GM06990 (cell line): ENCODE measurements around the gene ZBP1.

Experiments used
- DNase-seq: peaks from one replicate; pipeline ENCODE4 v3.0.0-alpha.2; 2011; ENCODE audit not compliant: insufficient read length; ENCODE audit errors: extremely low read depth
- H3K27me3 ChIP-seq: replicated peaks from 2 replicates; pipeline ENCODE4 v1.6.0; 2011; ENCODE audit warnings: low read length; ENCODE audit not compliant: control insufficient read depth, insufficient read depth
- H3K36me3 ChIP-seq: 2 replicates; pipeline ENCODE4 v1.5.1; 2011; ENCODE audit warnings: low read length; ENCODE audit not compliant: control insufficient read depth, insufficient read depth
- H3K4me3 ChIP-seq: replicated peaks from 2 replicates; pipeline ENCODE4 v1.5.1; 2011; ENCODE audit warnings: low read depth, mild to moderate bottlenecking, control low read depth, low read length
- CTCF ChIP-seq: IDR thresholded peaks from 2 replicates; pipeline ENCODE4 v1.5.1; 2011; ENCODE audit warnings: low read length, control low read depth, mild to moderate bottlenecking, inconsistent platforms; ENCODE audit not compliant: insufficient read depth, poor library complexity, severe bottlenecking

Gene ZBP1

DNA sequence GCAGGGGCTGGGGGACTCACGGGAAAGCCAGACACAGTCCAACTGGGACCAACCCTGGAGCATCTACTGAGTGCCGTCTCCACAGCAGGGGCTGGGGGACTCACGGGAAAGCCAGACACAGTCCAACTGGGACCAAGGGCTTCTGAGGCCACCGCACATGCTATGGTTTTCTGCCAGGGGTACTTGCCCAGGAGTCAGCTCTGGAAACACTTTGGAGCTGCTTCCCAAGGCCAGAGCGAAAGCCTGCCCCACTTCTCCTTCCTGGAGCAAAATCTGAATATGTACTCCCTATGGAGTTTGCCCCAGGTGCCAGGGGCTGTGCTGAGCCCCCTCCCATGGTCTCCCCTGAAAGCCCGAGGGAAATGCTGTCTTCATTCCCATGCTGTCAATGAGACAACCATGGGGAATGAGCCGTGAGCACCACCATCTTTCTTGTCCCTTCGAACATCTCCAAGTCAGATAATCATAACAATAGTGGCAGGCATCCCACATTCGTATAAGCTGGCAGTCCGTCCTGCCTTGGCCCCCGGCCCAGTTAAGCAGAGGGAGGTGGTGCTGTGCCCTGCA, 40.8 kb downstream of the ZBP1 start:
- no peaks in the 10 kb centered on the region for H3K36me3 ChIP-seq
- DNase-seq = no peak
- peaks cover 3% of the 10 kb centered on the region for H3K27me3 ChIP-seq
- TF ChIP-seq CTCF = no peak
- H3K4me3 ChIP-seq = no peak overlapping the region

DNA sequence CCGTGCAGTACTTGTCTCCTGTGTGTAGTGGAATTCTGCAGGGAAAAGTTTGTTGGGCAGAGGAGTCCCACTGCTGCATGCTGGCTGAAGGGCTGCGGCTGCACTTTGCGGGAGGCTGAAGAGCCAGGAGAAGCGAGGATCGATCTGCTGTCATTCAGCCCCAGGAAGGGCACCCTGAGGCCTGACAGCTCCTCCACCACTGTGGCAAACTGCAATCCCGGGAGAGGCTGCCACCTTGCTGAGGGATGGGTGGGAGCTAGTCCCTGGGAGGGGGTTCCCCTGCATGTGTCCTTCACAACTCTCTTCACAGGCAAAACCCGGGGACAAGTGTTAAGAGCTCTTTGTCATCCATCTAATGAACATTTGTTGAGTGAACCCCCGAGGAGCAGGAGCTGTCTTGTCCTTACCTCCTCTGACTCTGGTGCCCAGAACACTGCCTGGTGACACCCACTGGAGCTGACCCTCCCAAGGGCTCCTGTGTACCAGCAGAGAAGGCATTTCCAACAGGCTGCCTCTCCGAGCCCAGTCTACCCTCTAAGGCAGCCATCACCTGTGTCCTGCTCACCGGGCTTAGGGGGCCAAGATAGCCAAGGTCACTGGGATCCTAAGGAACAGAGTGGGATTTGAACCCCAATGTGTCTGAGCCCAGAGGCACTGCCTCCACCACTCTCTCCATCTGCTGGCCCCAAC, 41.6 kb downstream of the ZBP1 start:
- DNase-seq = no peak
- Histone ChIP-seq H3K4me3 (no peak overlapping the region), H3K36me3 (no peaks in the 10 kb centered on the region), H3K27me3 (peaks cover 3% of the 10 kb centered on the region)
- no peak for TF ChIP-seq CTCF

DNA sequence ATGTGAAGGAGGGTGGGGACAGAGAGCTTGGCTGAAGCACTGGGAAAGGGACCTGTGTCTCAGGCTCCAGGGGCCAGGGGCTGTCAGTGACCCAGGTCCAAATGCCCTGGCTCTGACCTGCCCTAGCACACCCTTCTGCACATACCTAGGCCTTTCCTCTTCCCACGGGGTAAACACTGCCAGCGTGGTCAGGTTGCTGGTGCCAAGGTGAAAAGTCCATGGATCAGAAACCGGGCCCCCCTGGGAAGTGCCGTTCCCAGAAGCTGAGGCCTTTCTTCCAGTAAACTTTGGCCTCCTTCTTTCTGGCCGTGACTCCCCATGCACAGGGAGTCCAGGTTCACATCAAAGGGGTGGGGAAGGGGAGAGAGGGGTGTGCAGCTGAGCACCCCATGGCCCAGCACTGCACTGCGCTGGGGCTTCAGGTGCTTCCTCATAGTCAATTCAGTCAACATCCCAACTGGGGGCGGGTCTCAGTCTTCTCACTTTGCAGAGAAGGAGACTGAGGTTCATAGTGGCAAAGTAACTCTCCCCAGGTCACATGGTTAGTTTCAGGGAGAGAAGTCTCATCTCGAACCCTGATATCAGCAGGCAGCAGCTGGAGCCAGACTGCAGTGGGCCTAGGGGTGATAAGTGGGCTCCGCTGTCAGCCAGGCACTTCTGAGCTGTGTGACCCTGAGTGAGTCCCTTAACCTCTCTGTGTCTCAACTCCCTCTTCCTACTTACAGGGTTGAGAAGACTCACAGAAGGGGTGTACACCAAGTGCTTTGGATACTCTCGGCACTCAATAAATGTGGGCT, 42.3 kb downstream of the ZBP1 start:
- no peak for DNase-seq
- no peak overlapping the region for H3K4me3 ChIP-seq
- TF ChIP-seq CTCF = no peak
- peaks cover 3% of the 10 kb centered on the region for H3K27me3 ChIP-seq
- no peaks in the 10 kb centered on the region for H3K36me3 ChIP-seq

- peaks cover 3% of the 10 kb centered on the region for H3K27me3 ChIP-seq
These were observed 43.3 kb downstream of the ZBP1 start for GRCh38 chr20:57576617-57577550.

More at GRCh38 chr20:57576617-57577550, 43.3 kb downstream of the ZBP1 start:
- TF ChIP-seq CTCF = no peak
- no peak for DNase-seq
- Histone ChIP-seq H3K4me3 (no peak overlapping the region), H3K36me3 (no peaks in the 10 kb centered on the region)
